Right lobe of liver (tissue), 4 donors: ENCODE results near the gene ACTG1.

ENCODE experiments used
- POLR2A ChIP-seq: fragments of 450-650 bp; IDR thresholded peaks from one replicate; pipeline ENCODE4 v1.6.1; 2017; ENCODE audit warnings: antibody characterized with exemption, mild to moderate bottlenecking
- TF ChIP-seq, protein P1 (sequence below), 4 donors: fragments of 200-600 bp in 3 of 4; fragments of 450-650 bp in 1 of 4; IDR thresholded peaks; one replicate each; pipeline versions ENCODE4 v1.5.1 to v1.8.0; 2016 to 2022; ENCODE audit warnings: antibody characterized with exemption in 4 of 4, mild to moderate bottlenecking in 2 of 4
- donor health status: DM: no; HTN: no; CAD: no.
- donor health status: DM: no; HTN: no; CAD: no.
- donor health status: DM: no; HTN: yes; CAD: no.

DNA sequence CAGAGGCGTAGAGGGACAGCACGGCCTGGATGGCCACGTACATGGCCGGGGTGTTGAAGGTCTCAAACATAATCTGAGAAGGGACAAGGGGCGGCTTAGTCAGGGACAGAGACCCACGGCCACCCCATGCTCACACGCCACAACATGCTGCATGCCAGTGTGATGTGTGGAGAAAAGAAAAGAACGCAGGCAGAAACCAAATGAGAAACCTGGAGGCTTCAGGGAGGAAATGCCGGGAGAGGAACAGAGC, 1.1 kb downstream of the ACTG1 start:
- TF ChIP-seq POLR2A: no peak
- TF ChIP-seq, protein P1, sequence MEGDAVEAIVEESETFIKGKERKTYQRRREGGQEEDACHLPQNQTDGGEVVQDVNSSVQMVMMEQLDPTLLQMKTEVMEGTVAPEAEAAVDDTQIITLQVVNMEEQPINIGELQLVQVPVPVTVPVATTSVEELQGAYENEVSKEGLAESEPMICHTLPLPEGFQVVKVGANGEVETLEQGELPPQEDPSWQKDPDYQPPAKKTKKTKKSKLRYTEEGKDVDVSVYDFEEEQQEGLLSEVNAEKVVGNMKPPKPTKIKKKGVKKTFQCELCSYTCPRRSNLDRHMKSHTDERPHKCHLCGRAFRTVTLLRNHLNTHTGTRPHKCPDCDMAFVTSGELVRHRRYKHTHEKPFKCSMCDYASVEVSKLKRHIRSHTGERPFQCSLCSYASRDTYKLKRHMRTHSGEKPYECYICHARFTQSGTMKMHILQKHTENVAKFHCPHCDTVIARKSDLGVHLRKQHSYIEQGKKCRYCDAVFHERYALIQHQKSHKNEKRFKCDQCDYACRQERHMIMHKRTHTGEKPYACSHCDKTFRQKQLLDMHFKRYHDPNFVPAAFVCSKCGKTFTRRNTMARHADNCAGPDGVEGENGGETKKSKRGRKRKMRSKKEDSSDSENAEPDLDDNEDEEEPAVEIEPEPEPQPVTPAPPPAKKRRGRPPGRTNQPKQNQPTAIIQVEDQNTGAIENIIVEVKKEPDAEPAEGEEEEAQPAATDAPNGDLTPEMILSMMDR (IDR thresholded peaks at IDR 0.05): no peak
